HG03558 (cell line): ENCODE measurements around the gene SLC30A2.

Experiments used
- ATAC-seq: cut with Tn5 transposase; IDR thresholded peaks from one replicate; pipeline ENCODE4 v1.9.1; 2021; ENCODE audit warnings: moderate number of reproducible peaks; ENCODE audit not compliant: unreplicated experiment; ENCODE audit errors: extremely low read depth

Gene SLC30A2

GRCh38 chr1:26025060-26025459 is 20.9 kb downstream of the SLC30A2 start:
- ATAC-seq, result no peak

GRCh38 chr1:26023826-26024225 is 22.1 kb downstream of the SLC30A2 start:
- no peak for ATAC-seq

- ATAC-seq, result no peak
Observed at GRCh38 chr1:26023009-26023408, 22.9 kb downstream of the SLC30A2 start.

DNA sequence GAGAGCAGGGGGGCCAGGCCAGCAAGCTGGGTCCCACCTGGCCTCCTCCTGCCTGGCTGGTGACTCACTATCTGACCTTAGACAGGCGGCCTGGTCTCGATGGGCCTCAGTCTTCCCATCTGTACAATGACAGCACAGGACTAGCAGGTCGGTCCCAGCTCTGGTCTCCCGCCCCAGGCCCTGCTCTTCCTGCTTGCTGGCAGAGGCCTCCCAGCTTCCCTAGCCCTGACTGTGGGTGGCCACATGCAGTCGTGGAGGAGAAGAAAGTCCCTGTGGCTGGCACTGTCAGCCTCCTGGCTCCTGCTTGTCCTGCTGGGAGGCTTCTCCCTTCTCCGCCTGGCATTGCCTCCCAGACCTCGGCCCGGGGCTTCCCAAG is 23.5 kb downstream of the SLC30A2 start:
- ATAC-seq, result no peak

DNA sequence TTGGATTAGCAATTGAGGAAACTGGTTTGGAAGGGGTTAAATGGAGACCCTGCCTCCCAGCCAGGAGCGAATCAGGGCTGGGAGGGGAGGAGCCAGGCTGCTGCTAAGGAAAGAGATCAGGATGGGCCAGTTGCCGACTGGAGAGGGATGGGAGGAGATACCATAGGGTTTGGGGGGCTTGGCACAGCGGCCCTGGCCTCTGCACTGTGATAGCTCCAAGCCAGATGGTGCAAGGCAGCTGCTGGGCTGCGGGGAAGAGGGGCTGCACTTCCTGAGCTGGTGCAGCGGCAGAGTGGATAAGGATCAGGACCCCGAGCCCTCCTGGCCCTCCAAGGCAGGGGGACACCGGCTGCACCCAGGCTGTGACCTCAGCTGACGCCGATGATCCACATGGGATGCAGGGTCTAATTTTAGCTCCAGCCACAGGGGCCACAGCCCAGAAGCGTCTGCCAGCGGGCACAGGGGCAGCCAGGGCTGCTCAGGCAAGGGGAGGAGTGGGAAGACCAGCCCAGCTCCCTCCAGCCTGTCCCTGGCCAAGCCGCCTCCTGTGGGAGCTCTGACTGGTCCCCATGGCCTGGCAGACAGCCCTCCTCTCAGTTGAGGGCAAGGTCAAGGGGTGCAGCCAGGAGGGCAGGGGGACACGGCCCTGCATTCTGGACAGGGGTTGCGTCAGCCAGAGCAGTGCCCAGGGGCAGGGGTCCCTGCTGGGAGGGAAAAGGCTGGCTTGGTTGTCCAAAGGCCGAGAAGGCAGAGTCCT is 24.1 kb downstream of the SLC30A2 start, which contains the start of gene EXTL1:
Gene EXTL1 (plus strand): TSS at position 129 of the 757 bp plus-strand sequence. CDS start 872 bp downstream, outside the sequence.
- ATAC-seq, result no peak

DNA sequence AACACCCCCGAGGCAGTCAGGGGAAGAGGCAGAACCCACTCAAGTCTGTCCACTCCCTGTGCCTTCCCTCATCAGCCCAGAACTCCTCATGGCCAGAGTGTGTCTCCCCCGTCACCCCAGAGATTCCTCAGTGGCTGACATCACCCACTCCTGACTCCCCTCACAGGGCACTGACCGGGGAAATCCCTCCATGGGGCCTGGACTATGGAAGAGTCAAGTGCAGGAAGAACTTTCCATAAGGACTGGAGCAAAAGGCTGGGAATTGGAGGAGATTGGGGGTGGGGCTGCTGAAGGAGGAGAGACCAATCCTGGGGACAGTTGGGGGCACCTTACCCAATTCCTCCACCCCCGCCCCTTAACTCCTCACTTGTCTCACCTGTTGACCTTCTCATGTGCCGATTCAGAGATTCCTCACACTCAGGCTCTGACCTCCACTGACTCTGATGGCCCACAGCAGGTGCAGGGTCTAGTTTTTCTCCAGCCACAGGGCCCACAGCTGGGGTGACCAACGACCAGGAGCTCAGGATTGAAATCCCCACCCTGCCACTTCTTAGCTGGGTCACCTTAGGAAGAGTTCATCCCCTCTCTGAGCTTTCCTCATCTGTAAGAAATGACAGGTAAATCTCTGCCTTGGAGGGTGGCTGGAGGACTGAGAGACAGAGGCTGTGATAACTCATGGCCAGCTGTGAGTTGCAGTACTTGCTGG is 24.8 kb downstream of the SLC30A2 start:
- no peak for ATAC-seq

DNA sequence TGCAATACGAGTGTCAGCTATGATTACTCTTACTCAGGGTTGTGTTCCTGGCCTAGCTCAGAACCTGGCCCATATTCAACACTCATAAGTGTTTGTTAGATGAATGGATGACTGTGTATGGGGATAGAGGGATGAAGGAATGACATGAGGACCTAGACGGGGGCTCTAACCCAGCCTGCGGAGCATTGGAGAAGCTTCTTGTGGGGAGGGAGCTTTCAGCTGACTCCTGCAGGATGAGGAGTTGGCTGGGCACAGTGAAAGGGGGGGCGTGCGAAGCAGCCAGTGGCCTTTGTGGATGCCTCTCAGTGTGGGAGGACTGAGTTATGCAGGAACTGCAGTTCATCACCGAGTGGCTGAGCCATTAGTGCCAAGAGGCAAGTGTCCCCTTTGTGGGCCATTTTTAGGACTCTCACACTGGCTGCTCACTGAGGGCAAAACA is 25.6 kb downstream of the SLC30A2 start:
- no peak for ATAC-seq

DNA sequence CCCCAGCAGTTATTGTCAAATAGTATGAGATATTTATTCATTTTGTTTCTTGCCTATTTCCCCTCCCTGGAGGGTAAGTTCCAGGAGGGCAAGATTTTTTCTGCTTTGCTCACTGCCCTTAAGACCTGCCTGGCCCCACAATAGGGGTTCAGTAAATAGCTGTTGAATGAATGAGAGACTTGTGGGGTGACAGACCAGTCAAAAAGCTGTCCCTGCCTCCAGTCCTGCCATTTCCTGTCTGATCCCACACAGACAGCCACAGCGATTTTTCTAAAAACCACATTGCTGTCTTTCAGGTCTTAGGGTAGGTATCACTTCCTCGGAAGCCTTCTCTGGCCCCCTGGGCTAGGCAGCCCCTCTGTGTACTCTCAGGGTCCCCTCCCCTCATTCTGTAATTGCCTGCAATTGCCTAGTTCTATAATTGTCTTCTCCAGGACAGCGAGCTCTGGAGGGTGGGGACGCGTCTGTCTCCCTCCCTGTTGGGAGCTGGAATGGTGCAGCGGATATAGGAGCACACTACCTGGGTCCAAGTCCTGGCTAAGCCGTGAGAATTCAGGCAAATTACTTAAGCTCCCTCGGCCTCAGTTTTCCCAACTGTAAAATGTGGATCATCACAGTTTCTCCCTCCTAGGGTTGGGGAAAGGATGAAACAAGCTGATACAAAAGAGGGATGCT is 26.1 kb downstream of the SLC30A2 start:
- ATAC-seq, result no peak

DNA sequence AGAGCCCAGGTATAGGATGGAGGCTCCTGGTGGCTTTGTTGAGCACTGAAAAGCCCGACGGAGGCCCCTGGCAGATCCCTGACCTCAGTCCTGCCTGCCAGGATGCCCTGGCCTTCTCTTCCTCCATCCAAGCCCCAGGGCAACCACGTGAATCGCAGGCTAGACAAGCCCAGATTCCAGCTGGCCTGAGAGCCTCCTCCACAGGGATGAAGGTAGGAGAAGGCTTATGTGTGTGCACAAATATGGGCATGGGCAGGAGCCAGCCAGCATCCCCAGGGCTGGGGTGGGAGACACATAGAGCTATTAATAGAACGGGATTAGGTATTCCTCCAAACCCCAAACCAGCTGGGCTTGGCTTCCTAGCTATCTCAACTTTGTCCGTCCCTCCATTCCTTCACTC is 28.3 kb downstream of the SLC30A2 start:
- ATAC-seq, result no peak

GRCh38 chr1:26016953-26017545 is 28.9 kb downstream of the SLC30A2 start:
- no peak for ATAC-seq

- no peak for ATAC-seq
Observed at GRCh38 chr1:26016258-26016952, 29.5 kb downstream of the SLC30A2 start.

GRCh38 chr1:26015358-26015757 is 30.6 kb downstream of the SLC30A2 start:
- no peak for ATAC-seq

GRCh38 chr1:26014179-26014578 is 31.7 kb downstream of the SLC30A2 start:
- ATAC-seq, result no peak

DNA sequence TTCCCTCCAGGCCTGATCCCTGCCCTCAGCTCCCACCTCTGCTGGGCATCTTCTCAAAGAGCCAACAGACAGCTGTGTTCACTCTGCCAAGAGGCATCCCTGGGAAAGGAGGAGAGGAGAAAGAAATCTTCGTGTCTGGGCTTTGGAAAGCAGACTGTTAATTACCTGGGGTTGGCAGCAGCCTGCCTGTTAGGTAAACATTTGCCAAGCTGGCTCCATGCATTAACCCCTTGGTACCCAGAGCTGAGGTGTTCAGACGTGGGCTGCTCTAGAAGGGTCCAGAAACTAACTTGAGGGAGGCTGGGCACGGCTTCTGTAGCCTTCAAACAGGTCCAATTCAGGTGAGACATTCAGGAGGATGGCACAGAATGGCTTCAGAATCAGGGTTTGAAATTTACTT is 33.1 kb downstream of the SLC30A2 start:
- ATAC-seq, result no peak

DNA sequence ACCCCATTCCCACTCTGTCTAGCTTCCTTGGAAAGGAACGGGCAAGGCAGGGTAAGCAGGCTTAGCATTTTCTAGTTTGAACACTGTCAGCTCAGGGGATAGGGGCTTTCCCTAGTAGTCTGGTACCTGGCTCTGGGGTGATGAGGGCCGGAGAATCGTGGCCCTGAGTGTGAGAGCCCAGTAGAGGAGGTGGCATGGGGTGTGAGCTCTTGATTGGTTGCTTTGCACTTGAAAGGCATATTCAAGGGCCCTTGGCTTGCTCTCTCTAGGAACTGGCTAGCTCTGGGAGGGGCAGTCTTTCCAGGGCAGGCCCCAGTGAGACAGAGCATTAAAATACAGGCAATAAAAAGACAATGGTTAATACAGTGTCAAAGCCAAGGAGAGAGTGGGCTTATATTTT is 35.1 kb downstream of the SLC30A2 start:
- ATAC-seq, result no peak

DNA sequence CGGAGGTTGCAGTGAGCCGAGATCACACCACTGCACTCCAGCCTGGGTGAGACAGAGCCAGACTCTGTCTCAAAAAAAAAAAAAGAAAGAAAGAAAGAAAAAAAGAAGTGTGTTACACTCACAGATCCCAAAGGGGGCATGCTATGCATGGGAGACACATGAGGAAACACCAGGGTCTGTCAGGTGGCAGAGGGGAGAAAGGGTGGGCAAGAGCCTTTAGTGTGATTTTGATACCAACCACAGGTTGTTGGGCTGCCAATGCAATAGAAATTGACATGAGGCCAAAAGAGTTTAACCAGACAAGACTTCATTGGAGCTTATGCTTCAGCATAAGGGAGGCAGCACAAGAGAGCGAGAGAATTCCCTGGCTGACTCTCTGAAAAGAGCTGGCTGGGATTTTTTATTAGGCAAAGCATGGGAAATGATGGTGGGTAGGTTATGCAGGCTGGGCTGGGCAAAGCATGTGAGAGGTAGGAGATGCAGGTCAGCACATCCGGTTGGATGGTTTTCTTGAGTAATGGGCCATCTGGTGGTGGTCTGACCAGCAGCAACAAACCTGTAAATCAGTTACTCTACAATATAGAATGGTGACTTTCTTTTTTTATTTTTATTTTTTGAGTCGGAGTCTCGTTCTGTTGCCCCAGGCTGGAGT is 36.0 kb downstream of the SLC30A2 start:
- no peak for ATAC-seq

DNA sequence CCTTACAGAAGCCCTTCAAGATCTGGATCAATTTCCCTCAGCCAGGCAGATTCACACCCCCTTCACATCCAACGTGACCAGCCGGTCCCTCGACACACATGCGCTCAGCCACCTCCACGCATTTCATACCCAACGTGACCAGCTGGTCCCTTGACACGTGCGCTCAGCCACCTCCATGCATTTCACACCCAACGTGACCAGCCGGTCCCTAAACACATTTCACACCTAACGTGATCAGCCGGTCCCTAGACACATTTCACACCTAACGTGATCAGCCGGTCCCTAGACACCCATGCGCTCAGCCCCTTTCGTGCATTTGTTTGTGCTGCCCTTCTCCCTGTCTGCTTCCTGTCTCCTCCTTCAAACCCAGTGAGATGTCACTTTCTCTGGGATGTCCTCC is 39.2 kb downstream of the SLC30A2 start:
- no peak for ATAC-seq

GRCh38 chr1:26005434-26006105 is 40.3 kb downstream of the SLC30A2 start:
- no peak for ATAC-seq

GRCh38 chr1:26003756-26004155 is 42.2 kb downstream of the SLC30A2 start:
- no peak for ATAC-seq
